NCI-H345 treated with DMSO at 0.1 percent for 48 hours (cell line): ENCODE data around the gene PWP1.

Source experiments
- DNase-seq: peaks from one replicate; lab custom pipeline; 2025; ENCODE audit not compliant: unreplicated experiment; lab: John Stamatoyannopoulos, UW

The PWP1 gene

GRCh38 chr12:107734139-107734538 is 48.5 kb downstream of the PWP1 start:
- DNase-seq, result no peak

GRCh38 chr12:107735763-107736162 is 50.2 kb downstream of the PWP1 start:
- DNase-seq, result no peak

- no peak for DNase-seq
Measured at GRCh38 chr12:107736914-107737313, 51.3 kb downstream of the PWP1 start.

GRCh38 chr12:107748472-107748871 is 62.9 kb downstream of the PWP1 start:
- DNase-seq, result no peak

GRCh38 chr12:107749083-107749482 is 63.5 kb downstream of the PWP1 start:
- DNase-seq, result no peak

GRCh38 chr12:107759410-107759809 is 73.8 kb downstream of the PWP1 start:
- DNase-seq, result no peak

GRCh38 chr12:107760207-107760808 is 74.7 kb downstream of the PWP1 start:
- no peak for DNase-seq

- DNase-seq, result peak; percentile 91
Measured at GRCh38 chr12:107760809-107761501, 75.4 kb downstream of the PWP1 start, which contains the start of gene PRDM4. TSS of gene PRDM4 (minus strand) at chr12:107761137. CDS start at chr12:107760515, 622 bp downstream.

- no peak for DNase-seq
Measured at GRCh38 chr12:107761502-107761904, 75.9 kb downstream of the PWP1 start.
